Upper lobe of right lung (tissue), 1 donor: ENCODE results near the gene CFTR. TPM values are rescaled to one million over a fixed set of nuclear protein-coding genes. Genes with fewer than 3 reads are reported as not detected.

ENCODE experiments used
- ATAC-seq: fragments of 200-7000 bp; cut with Tn5 transposase; one replicate; pipeline ENCODE4 v1.9.1; 2020; ENCODE audit warnings: mild to moderate bottlenecking, moderate library complexity
- DNase-seq: peaks from one replicate; pipeline ENCODE4 v3.0.0-alpha.2; 2020
- H3K27ac ChIP-seq: fragments of 200-600 bp; one replicate; pipeline ENCODE4 v1.8.0; 2022
- H3K27me3 ChIP-seq: fragments of 200-600 bp; one replicate; pipeline ENCODE4 v1.8.0; 2022; ENCODE audit warnings: mild to moderate bottlenecking
- H3K36me3 ChIP-seq: fragments of 200-600 bp; one replicate; pipeline ENCODE4 v1.8.0; 2022
- H3K4me1 ChIP-seq: fragments of 200-600 bp; one replicate; pipeline ENCODE4 v1.8.0; 2022
- H3K4me3 ChIP-seq: fragments of 200-600 bp; one replicate; pipeline ENCODE4 v1.8.0; 2022; ENCODE audit warnings: mild to moderate bottlenecking
- H3K9me3 ChIP-seq: fragments of 200-600 bp; one replicate; pipeline ENCODE4 v1.8.0; 2022
- intact Hi-C: fragments of 100-400 bp; cut with DNase I; formaldehyde crosslinking; loops from one replicate; pipeline ENCODE4 v1.11.0; 2022
- total RNA-seq: library from RNA; stranded (reverse); fragmentation: NEBNext Ultra II Directional; extraction: Animal tissue kit (Norgen Biotek cat#: 25700); gene quantifications from one replicate; pipeline ENCODE4 v1.2.1, GENCODE V29; 2021
- TF ChIP-seq, protein P1 (sequence below): fragments of 200-600 bp; IDR thresholded peaks from one replicate; pipeline ENCODE4 v1.8.0; 2022; ENCODE audit warnings: antibody characterized with exemption
- donor health status: DM: no; HTN: yes; CAD: no; lungs with severe emphysema.

CFTR gene
- total RNA-seq, 1 donor from 2014 or later: 28.0 TPM

DNA sequence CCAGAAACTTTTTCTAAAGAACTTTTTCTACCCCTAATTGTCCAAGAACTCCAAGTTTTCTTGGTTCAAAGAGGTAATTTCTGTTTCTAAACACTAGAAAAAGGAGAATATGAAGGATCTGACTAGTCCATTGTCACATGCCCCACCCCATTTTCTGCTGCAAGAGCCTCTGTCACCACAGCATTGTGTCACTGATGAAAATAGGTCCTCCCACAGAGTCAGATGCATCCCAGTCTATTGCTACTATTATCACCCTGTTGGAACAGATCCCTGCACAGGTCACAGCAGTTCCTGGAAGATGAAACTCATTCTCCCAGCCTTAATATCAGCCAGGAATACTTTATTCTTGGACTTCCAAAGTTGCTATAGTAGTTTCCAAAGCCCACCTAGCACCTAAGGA is 7.5 kb upstream of the CFTR start:
- TF ChIP-seq, protein P1, sequence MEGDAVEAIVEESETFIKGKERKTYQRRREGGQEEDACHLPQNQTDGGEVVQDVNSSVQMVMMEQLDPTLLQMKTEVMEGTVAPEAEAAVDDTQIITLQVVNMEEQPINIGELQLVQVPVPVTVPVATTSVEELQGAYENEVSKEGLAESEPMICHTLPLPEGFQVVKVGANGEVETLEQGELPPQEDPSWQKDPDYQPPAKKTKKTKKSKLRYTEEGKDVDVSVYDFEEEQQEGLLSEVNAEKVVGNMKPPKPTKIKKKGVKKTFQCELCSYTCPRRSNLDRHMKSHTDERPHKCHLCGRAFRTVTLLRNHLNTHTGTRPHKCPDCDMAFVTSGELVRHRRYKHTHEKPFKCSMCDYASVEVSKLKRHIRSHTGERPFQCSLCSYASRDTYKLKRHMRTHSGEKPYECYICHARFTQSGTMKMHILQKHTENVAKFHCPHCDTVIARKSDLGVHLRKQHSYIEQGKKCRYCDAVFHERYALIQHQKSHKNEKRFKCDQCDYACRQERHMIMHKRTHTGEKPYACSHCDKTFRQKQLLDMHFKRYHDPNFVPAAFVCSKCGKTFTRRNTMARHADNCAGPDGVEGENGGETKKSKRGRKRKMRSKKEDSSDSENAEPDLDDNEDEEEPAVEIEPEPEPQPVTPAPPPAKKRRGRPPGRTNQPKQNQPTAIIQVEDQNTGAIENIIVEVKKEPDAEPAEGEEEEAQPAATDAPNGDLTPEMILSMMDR: no peak
- intact Hi-C loops: no loop called here
- Histone ChIP-seq H3K9me3 (no peaks in the 10 kb centered on the region), H3K4me1 (no peaks in the 10 kb centered on the region), H3K27ac (no peak overlapping the region), H3K36me3 (no peaks in the 10 kb centered on the region), H3K4me3 (no peak overlapping the region), H3K27me3 (no peaks in the 10 kb centered on the region)
- DNase-seq: no peak
- ATAC-seq: peak; percentile 24

DNA sequence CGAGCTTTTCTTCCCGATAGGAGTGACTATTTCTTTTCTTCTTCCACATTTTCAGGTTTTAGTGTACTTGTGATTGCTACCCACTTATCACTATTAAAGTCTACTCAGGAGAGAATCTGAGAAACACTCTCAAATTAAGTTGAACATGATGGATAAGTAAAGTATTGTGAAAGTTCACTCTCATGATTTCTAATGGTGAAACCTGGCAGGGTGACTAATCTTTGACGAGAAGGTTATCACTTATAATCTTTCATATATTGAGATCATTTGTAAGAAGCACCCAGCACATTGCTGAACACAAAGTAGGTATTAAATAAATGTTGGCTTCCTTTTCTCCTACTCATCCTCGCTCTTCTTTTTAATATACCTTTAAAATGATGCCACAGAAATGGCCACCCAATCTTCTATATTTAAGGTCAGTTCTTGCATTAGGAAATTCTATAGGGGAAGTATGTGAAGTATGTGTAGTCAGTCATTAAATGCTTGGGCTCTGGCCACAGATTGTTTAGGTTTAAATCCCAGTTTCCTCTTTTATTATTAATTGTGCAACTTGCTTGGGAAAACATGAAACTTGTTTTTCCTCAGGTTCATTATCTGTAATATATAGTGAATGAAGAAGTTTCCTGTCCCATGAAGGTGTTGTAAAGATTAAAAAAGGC is 3.1 kb upstream of the CFTR start:
- TF ChIP-seq, protein P1: no peak
- Histone ChIP-seq H3K27ac (no peak overlapping the region), H3K4me1 (no peaks in the 10 kb centered on the region), H3K27me3 (peaks cover 16% of the 10 kb centered on the region), H3K9me3 (no peaks in the 10 kb centered on the region), H3K4me3 (no peak overlapping the region), H3K36me3 (no peaks in the 10 kb centered on the region)
- intact Hi-C loops: no loop called here
- no peak for DNase-seq
- ATAC-seq: no peak

DNA sequence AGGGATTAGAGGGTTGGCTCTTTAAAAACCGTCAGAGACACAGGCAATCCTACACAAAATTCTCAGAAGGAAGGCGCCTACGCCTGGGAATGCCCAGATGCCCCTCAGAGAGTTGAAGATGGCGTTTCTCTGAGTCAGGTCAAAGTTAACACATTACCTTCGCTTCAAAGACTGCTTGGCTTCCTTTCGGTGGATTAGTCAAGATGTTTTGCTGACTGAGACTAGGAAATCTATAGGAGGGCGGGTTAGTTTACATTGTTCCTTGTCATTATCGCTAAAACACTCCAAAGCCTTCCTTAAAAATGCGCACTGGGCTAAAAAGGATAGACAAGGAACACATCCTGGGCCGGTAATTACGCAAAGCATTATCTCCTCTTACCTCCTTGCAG is 995 bp upstream of the CFTR start:
- intact Hi-C loops: no loop called here
- DNase-seq: no peak
- Histone ChIP-seq H3K27ac (peak overlapping the region; percentile 70), H3K27me3 (peaks cover 22% of the 10 kb centered on the region), H3K36me3 (no peaks in the 10 kb centered on the region), H3K4me3 (peak overlapping the region; percentile 45), H3K4me1 (no peaks in the 10 kb centered on the region), H3K9me3 (no peaks in the 10 kb centered on the region)
- TF ChIP-seq, protein P1: no peak
- ATAC-seq: peak; percentile 6

DNA sequence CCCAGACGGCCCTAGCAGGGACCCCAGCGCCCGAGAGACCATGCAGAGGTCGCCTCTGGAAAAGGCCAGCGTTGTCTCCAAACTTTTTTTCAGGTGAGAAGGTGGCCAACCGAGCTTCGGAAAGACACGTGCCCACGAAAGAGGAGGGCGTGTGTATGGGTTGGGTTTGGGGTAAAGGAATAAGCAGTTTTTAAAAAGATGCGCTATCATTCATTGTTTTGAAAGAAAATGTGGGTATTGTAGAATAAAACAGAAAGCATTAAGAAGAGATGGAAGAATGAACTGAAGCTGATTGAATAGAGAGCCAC is 184 bp downstream of the CFTR start:
- Histone ChIP-seq H3K27ac (no peak overlapping the region), H3K4me3 (peak overlapping the region; percentile 45), H3K4me1 (no peaks in the 10 kb centered on the region), H3K36me3 (no peaks in the 10 kb centered on the region), H3K27me3 (peaks cover 25% of the 10 kb centered on the region), H3K9me3 (no peaks in the 10 kb centered on the region)
- intact Hi-C loops: no loop called here
- ATAC-seq (no peak), DNase-seq (no peak)
- TF ChIP-seq, protein P1: no peak

DNA sequence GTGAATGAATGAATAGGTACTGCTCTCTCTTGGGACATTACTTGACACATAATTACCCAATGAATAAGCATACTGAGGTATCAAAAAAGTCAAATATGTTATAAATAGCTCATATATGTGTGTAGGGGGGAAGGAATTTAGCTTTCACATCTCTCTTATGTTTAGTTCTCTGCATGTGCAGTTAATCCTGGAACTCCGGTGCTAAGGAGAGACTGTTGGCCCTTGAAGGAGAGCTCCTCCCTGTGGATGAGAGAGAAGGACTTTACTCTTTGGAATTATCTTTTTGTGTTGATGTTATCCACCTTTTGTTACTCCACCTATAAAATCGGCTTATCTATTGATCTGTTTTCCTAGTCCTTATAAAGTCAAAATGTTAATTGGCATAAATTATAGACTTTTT is 1.2 kb downstream of the CFTR start:
- H3K27ac ChIP-seq: no peak overlapping the region
- no peaks in the 10 kb centered on the region for H3K36me3 ChIP-seq
- ATAC-seq (no peak), DNase-seq (no peak)
- no peaks in the 10 kb centered on the region for H3K9me3 ChIP-seq
- H3K4me1 ChIP-seq: no peaks in the 10 kb centered on the region
- TF ChIP-seq, protein P1: no peak
- intact Hi-C loops: no loop called here
- peaks cover 25% of the 10 kb centered on the region for H3K27me3 ChIP-seq
- peak overlapping the region; percentile 45 for H3K4me3 ChIP-seq

DNA sequence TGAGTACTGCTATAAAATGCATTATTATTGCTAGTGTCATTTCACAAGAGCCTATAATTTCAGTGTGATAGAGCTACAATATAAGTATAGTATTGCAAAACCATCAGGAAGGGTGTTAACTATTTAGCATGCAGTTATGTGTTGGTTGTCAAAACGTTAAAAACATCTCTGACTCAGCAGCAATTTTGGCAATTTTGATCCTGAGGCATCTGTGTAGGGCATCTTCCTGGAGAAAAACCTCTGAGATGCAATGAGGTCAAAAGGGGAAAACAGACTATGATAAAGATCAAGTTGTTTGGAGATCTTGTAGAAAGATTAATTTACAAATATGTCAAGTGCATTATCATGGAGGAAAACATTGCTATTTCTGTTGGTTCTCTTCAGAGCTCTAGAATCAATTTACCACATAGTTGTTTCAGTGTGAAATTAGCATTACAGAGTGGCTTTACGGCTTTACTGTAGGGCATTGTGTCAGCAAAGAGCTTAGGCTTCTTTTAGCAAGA is 5.3 kb downstream of the CFTR start:
- ATAC-seq (no peak), DNase-seq (no peak)
- intact Hi-C loops: no loop called here
- Histone ChIP-seq H3K27me3 (peaks cover 22% of the 10 kb centered on the region), H3K27ac (no peak overlapping the region), H3K36me3 (no peaks in the 10 kb centered on the region), H3K9me3 (no peaks in the 10 kb centered on the region), H3K4me3 (no peak overlapping the region), H3K4me1 (no peaks in the 10 kb centered on the region)
- TF ChIP-seq, protein P1: no peak
